ENCODE results near the gene RPS27A. TPM values are rescaled to one million over a fixed set of nuclear protein-coding genes. Genes with fewer than 3 reads are reported as not detected.

The RPS27A gene
- total and polyA plus RNA-seq, 9 of the 15 experiments (the other 6 are each of a cell fraction or from before 2014, with no cell fraction given): 1,383 to 3,282 (median 2,242) TPM

GRCh38 chr2:55230551-55230950, 1.9 kb upstream of the RPS27A start:
- ChIA-PET CTCF (ENCODE audit: low intra/inter-chr PET ratio) (no interaction called here), POLR2A (interaction anchor here (0.6 to 0.9 kb wide), 3 partner anchors 11 to 65 kb away, joined by 3 read pairs; no protein-coding TSS in a partner anchor)
- Histone ChIP-seq H4K20me1 (replicated peaks; ENCODE audit: control insufficient read depth, insufficient read depth, low read length) (no peaks in the 10 kb centered on the region; the same call in 1 of the 2 replicates), H3K27me3 (ENCODE audit: control insufficient read depth in 2 of 2, insufficient read depth in 2 of 2, low read length in 2 of 2) (no peaks in the 10 kb centered on the region), H3K4me2 (ENCODE audit: insufficient read depth, low read length) (no peak overlapping the region), H3K4me1 (replicated peaks in 1 of 2; ENCODE audit: control insufficient read depth in 2 of 2, insufficient read depth in 2 of 2, low read length in 2 of 2) (peaks cover 26 to 31% of the 10 kb centered on the region in 2 experiments), H2AFZ (ENCODE audit: low read depth, low read length) (no peak overlapping the region), H3K4me3 (no peak overlapping the region), H3K79me2 (ENCODE audit: control insufficient read depth, insufficient read depth, low read length) (peaks cover 71% of the 10 kb centered on the region), H3K9me1 (ENCODE audit: control insufficient read depth, insufficient read depth, low read length) (no peaks in the 10 kb centered on the region), H3K27ac (ENCODE audit: extremely low read depth, low read depth, low read length) (no peak overlapping the region), H3K36me3 (ENCODE audit: control insufficient read depth, insufficient read depth, low read length) (peaks cover 28% of the 10 kb centered on the region), H3K9me3 (replicated peaks; ENCODE audit: control insufficient read depth, insufficient read depth, low read depth, low read length) (no peaks in the 10 kb centered on the region), H3K9ac (ENCODE audit: insufficient read depth in 1 of 2, low read depth in 2 of 2, low read length in 2 of 2) (no peak overlapping the region)
- BruUV-seq (replicated peaks): no TSS peak
- in situ Hi-C loops (cut with MboI): no loop called here
- 89% methylated on average over 3 of the region's 3 CpGs for WGBS (ENCODE audit: insufficient coverage, low coverage, missing lambda C conversion rate)
- ATAC-seq (no peak), DNase-seq (ENCODE audit: extremely low read depth in 1 of 4, low spot score in 3 of 4) (no peak), FAIRE-seq (no peak)
- intact Hi-C loops (cut with micrococcal nuclease): loop anchor here (5.0 kb wide), 2 partner anchors 178 to 187 kb away; partner anchors contain the start of genes CCDC88A and RTN4
- TF ChIP-seq ZNF655 (CRISPR knock-in tag; IDR thresholded peaks at IDR 0.05) (no peak), HOMEZ (CRISPR knock-in tag; IDR thresholded peaks at IDR 0.05) (no peak), WHSC1 (IDR thresholded peaks at IDR 0.05; ENCODE audit: low read length) (no peak), MAFK (IDR thresholded peaks at IDR 0.05; ENCODE audit: low read length) (peak; percentile 55; the same call in 1 of the 2 replicates), MCM5 (IDR thresholded peaks at IDR 0.05; ENCODE audit: low read depth) (no peak), MAFF (IDR thresholded peaks at IDR 0.05; ENCODE audit: low read length) (peak; percentile 63), MAFG (tag; conservative IDR thresholded peaks at IDR 0.05) (peak; percentile 63), C11orf30 (IDR thresholded peaks at IDR 0.05; ENCODE audit: low read depth) (peak; percentile 82), NCOA2 (IDR thresholded peaks at IDR 0.05; ENCODE audit: partially characterized antibody in 2 of 2) (no peak), MED1 (CRISPR knock-in tag; IDR thresholded peaks at IDR 0.05; ENCODE audit: borderline replicate concordance) (no peak), ZNF77 (CRISPR knock-in tag; IDR thresholded peaks at IDR 0.05) (no peak), ZNF740 (CRISPR knock-in tag; IDR thresholded peaks at IDR 0.05) (no peak), ZNF740 (tag; IDR thresholded peaks at IDR 0.05) (no peak), ZNF165 (CRISPR knock-in tag; IDR thresholded peaks at IDR 0.05; ENCODE audit: borderline replicate concordance) (no peak)
- TF ChIP-seq, protein P1, sequence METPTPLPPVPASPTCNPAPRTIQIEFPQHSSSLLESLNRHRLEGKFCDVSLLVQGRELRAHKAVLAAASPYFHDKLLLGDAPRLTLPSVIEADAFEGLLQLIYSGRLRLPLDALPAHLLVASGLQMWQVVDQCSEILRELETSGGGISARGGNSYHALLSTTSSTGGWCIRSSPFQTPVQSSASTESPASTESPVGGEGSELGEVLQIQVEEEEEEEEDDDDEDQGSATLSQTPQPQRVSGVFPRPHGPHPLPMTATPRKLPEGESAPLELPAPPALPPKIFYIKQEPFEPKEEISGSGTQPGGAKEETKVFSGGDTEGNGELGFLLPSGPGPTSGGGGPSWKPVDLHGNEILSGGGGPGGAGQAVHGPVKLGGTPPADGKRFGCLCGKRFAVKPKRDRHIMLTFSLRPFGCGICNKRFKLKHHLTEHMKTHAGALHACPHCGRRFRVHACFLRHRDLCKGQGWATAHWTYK (CRISPR knock-in tag; IDR thresholded peaks at IDR 0.05): no peak
- TF ChIP-seq, protein P2, sequence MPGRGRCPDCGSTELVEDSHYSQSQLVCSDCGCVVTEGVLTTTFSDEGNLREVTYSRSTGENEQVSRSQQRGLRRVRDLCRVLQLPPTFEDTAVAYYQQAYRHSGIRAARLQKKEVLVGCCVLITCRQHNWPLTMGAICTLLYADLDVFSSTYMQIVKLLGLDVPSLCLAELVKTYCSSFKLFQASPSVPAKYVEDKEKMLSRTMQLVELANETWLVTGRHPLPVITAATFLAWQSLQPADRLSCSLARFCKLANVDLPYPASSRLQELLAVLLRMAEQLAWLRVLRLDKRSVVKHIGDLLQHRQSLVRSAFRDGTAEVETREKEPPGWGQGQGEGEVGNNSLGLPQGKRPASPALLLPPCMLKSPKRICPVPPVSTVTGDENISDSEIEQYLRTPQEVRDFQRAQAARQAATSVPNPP (IDR thresholded peaks at IDR 0.05; ENCODE audit: borderline replicate concordance, insufficient read depth, insufficient read length): no peak
- TF ChIP-seq, protein P3, sequence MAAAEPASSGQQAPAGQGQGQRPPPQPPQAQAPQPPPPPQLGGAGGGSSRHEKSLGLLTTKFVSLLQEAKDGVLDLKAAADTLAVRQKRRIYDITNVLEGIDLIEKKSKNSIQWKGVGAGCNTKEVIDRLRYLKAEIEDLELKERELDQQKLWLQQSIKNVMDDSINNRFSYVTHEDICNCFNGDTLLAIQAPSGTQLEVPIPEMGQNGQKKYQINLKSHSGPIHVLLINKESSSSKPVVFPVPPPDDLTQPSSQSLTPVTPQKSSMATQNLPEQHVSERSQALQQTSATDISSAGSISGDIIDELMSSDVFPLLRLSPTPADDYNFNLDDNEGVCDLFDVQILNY (CRISPR knock-in tag; IDR thresholded peaks at IDR 0.05): no peak
